ENCODE results near the gene GJA4.

DNA sequence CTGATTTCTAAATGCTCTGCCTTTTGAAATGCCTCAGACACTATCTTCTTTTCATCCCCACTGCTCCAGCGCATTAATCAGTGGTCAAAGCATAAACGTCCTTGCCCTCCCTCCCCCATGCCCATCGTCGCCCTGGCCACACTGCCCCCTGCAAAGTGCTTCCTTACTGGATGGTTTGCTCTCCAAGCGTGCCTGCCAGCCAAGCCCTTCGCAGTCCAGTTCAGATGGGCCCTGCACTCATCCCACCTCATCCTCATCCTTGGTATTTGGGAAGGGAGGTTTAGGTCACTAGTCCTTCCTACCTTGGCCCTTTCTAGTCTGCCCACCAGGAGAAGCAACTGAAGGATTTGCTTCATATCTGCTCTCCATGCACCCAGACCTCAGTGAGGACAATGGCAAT, 3.1 kb downstream of the GJA4 start:
- no peak for TF ChIP-seq CTCF (IDR thresholded peaks at IDR 0.05)
- TF ChIP-seq POLR2A (IDR thresholded peaks at IDR 0.05) = no peak
